DND-41 (cell line): ENCODE data around the gene TAF11L4.

Source experiments
- EZH2 ChIP-seq: IDR thresholded peaks from 3 replicates; pipeline ENCODE4 v1.6.1; 2012; ENCODE audit warnings: borderline replicate concordance, low read depth, mild to moderate bottlenecking, moderate library complexity, low read length, inconsistent platforms; ENCODE audit not compliant: severe bottlenecking
- TF ChIP-seq, protein P1 (sequence below): IDR thresholded peaks from 2 replicates; pipeline ENCODE4 v1.5.1; 2012; ENCODE audit warnings: borderline replicate concordance, low read length, moderate library complexity, mild to moderate bottlenecking; ENCODE audit not compliant: poor library complexity, severe bottlenecking; ENCODE audit errors: extremely low read depth

DNA sequence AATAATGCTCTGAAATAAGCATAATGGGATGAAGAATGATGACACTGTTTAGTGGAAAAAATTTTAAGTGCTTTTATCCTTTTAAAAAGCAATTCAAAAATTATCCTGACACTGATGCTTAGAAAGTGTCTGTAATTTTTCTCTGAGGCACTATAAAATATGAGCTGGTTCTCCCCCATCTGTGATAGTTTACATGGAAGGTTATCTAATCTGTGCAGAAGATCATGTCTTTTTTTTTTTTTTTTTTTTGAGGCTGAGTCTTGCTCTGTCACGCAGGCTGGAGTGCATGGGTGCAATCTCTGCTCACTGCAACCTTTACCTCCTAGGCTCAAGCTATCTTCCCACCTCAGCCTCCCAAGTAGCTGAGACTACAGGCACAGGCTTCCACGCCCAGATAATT, 38.8 kb upstream of the TAF11L4 start:
- TF ChIP-seq, protein P1, sequence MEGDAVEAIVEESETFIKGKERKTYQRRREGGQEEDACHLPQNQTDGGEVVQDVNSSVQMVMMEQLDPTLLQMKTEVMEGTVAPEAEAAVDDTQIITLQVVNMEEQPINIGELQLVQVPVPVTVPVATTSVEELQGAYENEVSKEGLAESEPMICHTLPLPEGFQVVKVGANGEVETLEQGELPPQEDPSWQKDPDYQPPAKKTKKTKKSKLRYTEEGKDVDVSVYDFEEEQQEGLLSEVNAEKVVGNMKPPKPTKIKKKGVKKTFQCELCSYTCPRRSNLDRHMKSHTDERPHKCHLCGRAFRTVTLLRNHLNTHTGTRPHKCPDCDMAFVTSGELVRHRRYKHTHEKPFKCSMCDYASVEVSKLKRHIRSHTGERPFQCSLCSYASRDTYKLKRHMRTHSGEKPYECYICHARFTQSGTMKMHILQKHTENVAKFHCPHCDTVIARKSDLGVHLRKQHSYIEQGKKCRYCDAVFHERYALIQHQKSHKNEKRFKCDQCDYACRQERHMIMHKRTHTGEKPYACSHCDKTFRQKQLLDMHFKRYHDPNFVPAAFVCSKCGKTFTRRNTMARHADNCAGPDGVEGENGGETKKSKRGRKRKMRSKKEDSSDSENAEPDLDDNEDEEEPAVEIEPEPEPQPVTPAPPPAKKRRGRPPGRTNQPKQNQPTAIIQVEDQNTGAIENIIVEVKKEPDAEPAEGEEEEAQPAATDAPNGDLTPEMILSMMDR, result no peak
- TF ChIP-seq EZH2, result no peak
